Lower leg skin (tissue), 3 donors: ENCODE results near the gene GPR25.

Source experiments
- CTCF ChIP-seq, 3 donors: fragments of 450-650 bp; IDR thresholded peaks; one replicate each; pipeline ENCODE4 v1.5.1; 2016; ENCODE audit warnings: antibody characterized with exemption in 3 of 3, mild to moderate bottlenecking in 3 of 3, moderate library complexity in 2 of 3
- POLR2A ChIP-seq, 2 donors: fragments of 450-650 bp; IDR thresholded peaks; one replicate each; pipeline ENCODE4 v1.6.1; 2016 to 2017; ENCODE audit warnings: antibody characterized with exemption in 2 of 2, mild to moderate bottlenecking in 1 of 2, moderate library complexity in 1 of 2

- TF ChIP-seq CTCF (IDR thresholded peaks at IDR 0.05) (no peak), POLR2A (IDR thresholded peaks at IDR 0.05) (no peak)
Measured at GRCh38 chr1:200921571-200922110, 48.9 kb downstream of the GPR25 start.
